Inflammatory macrophage treated with lipopolysaccharide for 4 hours (primary cell): ENCODE data around the gene ABHD17B.
"Not testable (repeated sequence)": the region's sequence is repeated elsewhere in the genome, so short reads cannot be mapped to it uniquely, and the experiment has no call there.

ENCODE experiments used
- DNase-seq: peaks from one replicate; pipeline ENCODE4 v3.0.0-alpha.2; 2020

The ABHD17B gene

GRCh38 chr9:71915495-71915894, 4.5 kb upstream of the ABHD17B start:
- no peak for DNase-seq

GRCh38 chr9:71911908-71912335, 929 bp upstream of the ABHD17B start:
- DNase-seq, result no peak

GRCh38 chr9:71910650-71911060, 338 bp downstream of the ABHD17B start:
- no peak for DNase-seq

GRCh38 chr9:71909887-71910649, 925 bp downstream of the ABHD17B start:
- DNase-seq, result peak; percentile 11

- DNase-seq, result no peak
These were observed 2.2 kb downstream of the ABHD17B start for GRCh38 chr9:71908825-71909224.

GRCh38 chr9:71904076-71904475, 6.9 kb downstream of the ABHD17B start:
- no peak for DNase-seq

GRCh38 chr9:71901695-71902597, 9.0 kb downstream of the ABHD17B start:
- no peak for DNase-seq

GRCh38 chr9:71898756-71899155, 12.2 kb downstream of the ABHD17B start:
- not testable (repeated sequence) for DNase-seq

- peak; percentile 47 for DNase-seq
These were observed 13.4 kb downstream of the ABHD17B start for GRCh38 chr9:71897577-71897976.

- DNase-seq, result no peak
These were observed 14.2 kb downstream of the ABHD17B start for GRCh38 chr9:71896761-71897160.

GRCh38 chr9:71895955-71896354, 15.0 kb downstream of the ABHD17B start:
- DNase-seq, result no peak

- DNase-seq, result peak; percentile 69
These were observed 15.9 kb downstream of the ABHD17B start for GRCh38 chr9:71895117-71895516.

- peak; percentile 40 for DNase-seq
These were observed 19.3 kb downstream of the ABHD17B start for GRCh38 chr9:71891557-71892189.

- DNase-seq, result no peak
These were observed 20.8 kb downstream of the ABHD17B start for GRCh38 chr9:71890042-71890679.

GRCh38 chr9:71887362-71887761, 23.6 kb downstream of the ABHD17B start:
- no peak for DNase-seq

- no peak for DNase-seq
These were observed 24.5 kb downstream of the ABHD17B start for GRCh38 chr9:71886541-71886940.

- DNase-seq, result no peak
These were observed 25.0 kb downstream of the ABHD17B start for GRCh38 chr9:71886015-71886414.

GRCh38 chr9:71885467-71885866, 25.5 kb downstream of the ABHD17B start:
- DNase-seq, result peak; percentile 16

- no peak for DNase-seq
These were observed 27.0 kb downstream of the ABHD17B start for GRCh38 chr9:71884005-71884404.

GRCh38 chr9:71879644-71880174, 31.3 kb downstream of the ABHD17B start:
- DNase-seq, result no peak

GRCh38 chr9:71878327-71879274, 32.4 kb downstream of the ABHD17B start:
- no peak for DNase-seq
